UCSD-AML1 (cell line): Measurements from ENCODE around the gene LOXL4.

Experiments
- DNase-seq: peaks from one replicate; lab custom pipeline; 2025; ENCODE audit not compliant: unreplicated experiment; lab: John Stamatoyannopoulos, UW

Gene LOXL4

DNA sequence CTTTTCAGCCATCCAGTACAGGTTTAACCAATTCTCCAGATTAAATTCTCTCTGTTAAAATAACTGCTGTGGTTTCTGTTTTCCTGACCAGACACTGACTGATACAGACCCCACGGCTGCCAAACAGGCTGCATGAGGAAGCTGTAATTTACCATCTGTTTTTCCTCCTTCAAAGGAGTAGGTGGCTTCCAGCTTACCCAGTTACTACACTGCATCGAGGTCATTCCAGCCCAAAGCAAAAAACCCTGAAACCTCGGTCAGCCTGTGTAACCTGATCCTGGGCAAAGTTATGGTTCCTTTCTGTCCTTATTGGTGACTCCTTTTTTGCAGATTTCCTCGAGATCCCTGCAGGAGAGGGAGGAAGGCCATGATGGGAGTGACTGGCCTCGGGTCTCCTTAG is 27.9 kb upstream of the LOXL4 start:
- no peak for DNase-seq

DNA sequence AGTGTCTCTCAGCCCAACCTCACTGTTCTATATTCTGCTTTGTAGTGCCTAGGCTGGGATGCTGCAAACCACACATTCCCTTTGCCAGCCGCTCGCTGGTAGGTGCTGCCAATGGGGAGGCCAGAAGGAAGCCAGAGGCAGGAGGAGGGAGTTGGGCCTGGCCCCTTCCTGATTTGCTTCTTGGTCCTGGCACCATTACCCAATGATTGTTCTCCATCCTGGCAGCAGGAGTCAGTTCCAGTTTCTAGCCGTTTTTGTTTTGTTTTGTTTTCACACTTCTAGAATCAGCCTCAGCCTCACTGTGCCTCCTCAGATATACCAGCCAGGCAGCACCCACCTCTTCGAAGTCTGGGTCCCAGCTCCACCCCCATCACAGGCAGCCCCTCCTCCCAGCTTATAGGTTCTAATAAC is 27.4 kb upstream of the LOXL4 start:
- no peak for DNase-seq

DNA sequence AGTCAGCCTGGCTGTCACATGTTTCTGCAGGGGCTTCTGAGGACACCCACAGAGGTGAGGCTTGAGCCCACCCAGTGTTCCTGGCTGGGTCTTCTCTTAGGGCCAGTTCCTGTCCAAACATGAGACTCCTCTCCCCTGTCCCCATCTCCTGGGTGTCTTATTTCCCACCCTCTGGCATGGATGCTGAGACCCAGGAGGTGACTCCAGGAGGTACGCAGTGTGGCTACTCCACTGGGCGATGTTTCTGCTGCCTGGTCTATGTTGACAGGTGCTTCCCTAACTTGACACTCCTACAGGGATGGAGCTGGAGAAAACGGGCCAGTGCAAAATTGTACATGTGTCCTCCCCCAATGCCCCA is 26.3 kb upstream of the LOXL4 start:
- DNase-seq, result no peak

DNA sequence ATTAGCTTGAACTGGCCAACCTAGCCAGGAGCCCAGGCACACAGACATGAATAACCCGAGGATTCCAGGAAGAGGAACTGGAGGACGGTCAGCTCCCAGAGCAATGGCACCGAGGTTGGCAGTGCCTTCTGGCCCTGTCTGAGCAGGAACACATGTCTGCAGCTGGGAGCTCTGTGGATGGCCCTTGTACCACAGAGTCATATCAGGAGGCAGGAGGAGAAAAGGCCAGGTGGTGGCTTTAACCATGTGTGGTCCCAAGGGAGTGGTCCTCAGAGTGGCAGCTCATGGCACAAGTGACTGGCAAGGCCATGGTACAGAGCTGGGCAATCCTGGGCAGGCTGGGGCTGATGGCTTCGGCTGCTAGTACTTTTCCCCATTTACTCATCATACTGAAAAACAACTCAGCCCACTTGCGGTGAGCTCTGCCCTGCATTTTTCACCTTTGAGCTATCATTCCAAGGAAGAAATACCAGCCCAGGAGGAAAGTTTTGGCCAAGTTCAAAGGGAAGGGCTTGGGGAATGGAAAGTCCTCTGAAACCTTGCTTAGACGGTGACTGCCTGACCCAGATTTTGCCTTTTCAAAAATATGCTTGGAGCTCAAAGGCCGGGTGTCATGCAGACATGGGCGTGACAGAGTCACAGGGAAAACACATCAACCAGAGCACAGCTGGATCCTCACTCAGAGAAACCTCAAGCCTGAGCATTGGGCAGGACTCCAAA is 25.7 kb upstream of the LOXL4 start:
- no peak for DNase-seq

DNA sequence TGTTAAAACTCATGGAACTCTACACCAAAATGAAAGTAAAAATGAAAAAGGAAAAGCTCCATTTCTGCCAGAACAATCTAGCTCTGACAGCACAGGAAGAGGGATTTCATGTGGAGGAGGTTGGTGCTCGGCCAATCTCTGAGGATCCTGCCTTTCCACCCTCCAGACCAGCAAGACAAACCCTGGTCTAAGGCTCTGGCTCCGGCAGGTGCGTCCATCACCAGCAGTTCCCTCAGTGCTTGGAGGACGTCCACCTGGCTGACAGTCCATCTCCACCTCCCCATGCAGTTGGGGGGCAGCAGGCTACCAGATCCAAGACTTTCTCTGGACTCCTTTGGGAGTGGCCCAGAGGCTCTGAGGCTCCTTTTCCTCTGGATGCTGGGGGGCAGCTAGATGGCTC is 25.0 kb upstream of the LOXL4 start:
- DNase-seq, result no peak

DNA sequence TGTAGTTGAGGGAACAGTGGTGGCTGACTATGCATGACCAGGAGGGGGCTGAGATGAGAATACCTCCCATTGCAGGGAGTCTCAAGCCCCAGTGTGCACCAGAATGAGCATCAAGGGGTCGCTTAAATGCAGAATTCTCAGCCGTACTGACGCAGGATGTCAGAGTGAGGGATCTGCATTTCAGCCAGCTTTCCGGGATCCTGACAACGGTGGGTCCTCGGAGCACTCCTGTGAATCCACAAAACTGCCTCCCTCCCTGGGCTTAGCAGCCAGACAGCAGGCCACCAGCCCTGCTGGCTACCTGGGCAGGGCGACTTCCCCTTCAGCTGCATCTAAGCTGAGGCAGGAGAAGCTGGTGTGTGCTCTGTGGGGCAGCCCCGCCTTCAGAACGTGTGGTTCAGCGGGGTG is 21.8 kb upstream of the LOXL4 start:
- DNase-seq, result no peak

DNA sequence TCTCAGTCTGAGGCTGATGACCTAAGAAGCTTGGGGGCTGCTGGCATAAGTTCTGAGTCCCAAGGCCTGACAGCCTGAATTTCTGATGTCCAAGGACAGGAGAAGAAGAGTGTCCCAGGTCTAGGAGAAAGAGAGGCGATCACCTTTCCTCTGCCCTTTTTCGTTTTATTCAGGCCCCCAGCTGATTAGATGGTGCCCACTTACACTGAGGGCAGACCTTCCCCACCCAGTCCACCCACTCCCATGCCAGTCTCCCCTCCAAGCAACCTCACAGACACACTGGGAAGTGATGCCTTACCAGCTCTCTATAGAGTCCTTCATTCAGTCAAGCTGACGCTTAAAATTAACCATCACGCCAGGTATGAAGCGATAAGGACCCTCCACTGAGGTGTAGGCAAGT is 19.3 kb upstream of the LOXL4 start:
- no peak for DNase-seq

DNA sequence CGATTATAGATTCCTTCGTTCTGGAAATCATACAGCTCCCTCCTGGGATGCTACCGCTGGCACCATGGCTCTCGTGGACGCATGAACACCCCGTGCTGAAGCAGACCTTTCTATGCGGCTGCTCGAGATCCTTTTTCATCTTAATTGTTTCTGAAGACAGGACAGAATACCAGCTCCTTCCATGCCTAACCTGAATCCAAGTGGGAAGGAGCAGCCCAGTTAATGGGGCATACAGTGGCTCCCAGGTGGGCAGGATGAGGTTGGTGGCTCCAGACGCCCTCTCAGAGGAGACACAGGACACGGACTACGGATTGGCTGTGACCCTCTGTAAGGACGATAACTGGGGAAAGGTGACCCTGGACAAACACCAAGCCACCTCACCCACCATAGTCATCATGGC is 18.4 kb upstream of the LOXL4 start:
- no peak for DNase-seq

DNA sequence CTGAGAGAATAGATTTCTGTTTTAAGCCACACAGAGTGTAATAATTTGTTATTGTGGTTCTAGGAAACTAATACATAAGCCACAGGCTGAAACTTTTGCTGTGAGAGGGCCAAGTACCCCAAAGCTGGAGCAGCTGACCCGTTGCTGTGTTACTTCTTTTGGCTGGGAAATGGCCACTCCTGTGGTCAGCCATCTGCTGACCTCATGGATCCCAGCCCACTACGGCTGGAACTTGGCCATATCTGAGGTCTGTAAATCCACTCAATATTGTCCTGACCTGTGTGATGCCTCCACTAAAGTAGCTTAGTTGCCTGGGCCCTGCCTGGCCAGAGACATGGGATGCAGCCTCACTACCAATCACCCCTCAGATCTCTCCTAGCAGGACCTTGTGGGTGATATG is 17.4 kb upstream of the LOXL4 start:
- DNase-seq, result no peak

DNA sequence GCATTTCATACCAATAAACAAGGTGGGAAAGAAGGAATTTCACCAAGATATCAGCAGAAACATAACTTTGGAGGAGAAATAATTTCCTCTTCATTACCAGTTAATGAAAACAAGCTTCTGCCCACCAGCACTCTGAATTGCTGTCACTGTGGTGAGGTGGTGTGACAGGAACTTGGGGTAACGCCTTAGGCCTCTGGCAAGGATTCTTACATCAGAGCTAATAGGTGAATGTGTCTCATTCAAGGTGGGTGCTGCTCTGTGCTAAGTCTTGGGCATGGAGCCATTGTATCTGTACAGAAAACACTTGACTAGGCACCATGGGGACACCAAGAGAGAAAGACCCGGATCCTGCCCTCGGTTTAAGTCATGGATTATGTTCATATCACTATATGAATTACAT is 8.3 kb upstream of the LOXL4 start:
- DNase-seq, result no peak

DNA sequence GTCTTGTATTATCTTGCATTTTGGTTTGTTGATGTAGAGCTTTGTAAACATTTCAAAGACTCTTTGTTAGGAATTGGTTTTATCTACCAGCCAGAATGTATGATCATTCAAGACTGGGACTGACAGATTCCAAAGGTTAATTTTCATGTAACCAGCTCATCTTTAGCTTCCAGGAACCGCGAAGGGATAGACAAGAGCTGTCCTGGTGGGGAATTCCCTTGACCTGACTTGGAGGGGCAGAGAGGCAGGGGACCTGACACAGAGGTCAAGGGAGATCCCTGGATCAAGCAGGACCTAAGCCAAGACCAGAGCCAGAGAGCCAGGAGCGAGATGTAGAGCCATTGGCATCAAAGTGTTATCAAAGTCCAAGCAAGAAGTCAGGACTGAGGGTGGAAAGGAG is 6.6 kb upstream of the LOXL4 start:
- no peak for DNase-seq

DNA sequence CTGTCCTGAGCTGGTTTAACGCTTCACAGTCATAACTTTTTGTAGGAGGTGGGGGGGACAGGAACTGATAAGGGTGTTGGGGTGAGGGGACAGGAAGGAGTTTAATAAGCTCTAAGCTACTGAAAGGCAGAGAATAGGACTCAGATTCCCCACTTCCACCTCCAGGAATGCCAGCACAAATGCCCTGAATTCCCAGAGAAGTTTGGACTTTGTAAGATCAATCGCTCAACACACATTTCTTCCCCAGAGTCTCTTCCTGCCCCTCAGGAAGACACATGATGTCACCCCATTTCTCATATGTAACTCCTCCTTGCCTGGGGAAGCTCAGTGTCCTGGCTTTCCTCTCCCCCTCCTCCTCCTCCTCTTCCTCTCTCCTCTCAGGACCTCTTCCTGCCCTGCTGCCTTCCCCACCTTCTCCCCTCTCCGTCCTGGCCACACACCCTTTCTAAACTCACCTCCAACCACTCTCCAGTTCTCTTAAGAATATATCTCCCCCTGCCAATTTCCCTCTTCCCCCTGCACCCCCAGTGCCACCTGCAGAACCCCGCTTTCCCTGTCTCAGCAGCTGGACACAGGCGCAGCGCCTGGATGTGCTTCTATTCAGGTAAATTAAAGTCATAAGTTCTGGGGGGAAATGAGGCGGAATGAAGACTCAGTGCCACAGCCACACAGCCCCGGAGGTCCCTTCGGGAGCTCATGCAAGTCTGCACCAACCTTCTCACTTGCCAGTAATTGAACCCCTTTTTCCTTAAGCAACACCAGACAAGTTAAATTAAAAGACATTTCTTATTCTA is 5.3 kb upstream of the LOXL4 start:
- DNase-seq, result no peak

DNA sequence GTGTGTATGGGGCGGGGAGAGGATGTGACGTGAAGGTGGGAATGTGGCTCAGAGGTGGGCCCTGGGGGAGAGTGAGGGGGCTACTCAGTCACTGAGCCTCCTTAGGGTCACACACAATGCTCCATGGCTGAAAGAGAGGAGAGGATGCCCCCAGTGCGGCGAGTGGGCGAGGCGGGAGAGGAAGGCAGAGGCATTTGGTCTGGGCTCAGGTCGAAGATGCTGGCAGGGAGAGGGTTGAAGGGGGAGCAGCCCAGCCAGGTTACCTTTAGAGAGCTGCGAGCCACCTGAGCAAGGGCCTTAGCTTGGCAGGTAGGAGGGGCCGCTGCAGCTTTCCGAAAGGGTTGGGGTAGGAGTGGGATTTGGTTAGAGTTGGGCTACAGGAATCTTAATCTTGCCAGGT is 4.7 kb upstream of the LOXL4 start:
- DNase-seq, result no peak

DNA sequence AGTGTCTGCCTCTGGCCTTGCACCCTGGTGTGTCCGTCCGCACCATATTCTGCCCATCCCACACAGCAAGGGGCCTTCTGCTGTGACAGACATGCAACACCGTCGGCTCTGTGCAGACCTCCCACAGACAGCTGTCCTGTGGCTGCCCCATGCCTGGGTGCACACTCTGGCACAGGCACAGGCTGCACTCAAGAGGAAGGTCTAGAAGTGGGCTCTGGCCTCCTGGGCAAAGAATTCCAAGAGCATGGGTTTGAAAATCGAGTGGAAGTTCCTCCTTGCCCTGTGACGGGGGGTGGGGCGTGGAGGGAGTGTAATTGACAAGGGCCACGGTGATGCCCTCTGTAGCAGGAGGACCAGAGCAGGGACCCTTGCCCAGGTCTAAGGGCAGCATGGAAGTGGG is 4.3 kb upstream of the LOXL4 start:
- DNase-seq, result no peak

DNA sequence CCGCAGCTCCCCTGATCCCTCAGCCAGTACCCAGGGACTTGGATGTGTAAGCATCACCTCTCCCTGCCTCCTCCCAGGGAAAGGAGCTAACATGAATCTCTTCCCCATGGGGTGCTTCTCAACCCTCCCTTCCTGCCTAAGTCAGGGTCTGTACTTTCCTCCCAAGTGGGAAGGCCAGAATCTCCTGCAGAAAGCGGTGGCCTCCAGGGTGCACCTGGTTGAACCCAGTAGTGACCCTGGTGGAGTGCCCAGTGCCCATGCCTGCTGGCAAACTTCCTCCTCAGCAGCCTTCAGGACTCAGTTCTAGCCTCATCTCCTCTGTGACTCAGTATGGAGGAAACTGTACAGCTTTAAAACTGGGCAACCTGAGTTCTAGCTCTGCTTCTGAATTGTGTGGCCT is 2.8 kb upstream of the LOXL4 start:
- no peak for DNase-seq

DNA sequence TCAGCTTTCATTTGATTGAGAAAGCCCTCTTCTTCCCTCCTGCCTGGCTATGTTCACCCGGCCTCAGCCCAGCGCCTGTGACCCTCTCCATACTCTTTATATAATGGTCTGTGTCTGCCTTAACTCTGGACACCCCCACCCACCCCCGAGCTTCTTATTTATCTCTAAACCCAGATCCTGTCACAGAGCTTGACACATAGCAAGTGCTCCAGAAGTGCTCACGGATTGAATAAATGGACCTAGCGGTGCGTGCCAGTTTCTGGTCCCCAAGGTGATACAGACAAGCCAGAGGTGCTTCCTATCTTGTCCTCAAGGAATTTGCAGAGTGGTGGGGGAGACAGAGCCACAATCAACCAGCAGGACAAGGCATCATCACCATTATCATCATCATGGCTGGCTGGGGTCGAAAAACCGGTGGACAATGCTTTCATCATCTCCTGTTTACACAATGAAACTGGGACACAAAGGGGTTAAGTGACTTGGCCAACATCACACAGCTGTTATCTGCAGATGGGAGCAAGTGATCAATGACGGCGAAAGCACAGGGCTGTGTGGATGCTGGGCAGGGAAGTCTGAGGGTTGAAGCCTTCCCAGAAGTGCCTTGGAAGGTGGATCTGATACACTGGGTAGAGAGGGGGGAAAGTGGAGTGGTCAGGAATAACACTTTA is 2.2 kb upstream of the LOXL4 start:
- DNase-seq, result no peak

DNA sequence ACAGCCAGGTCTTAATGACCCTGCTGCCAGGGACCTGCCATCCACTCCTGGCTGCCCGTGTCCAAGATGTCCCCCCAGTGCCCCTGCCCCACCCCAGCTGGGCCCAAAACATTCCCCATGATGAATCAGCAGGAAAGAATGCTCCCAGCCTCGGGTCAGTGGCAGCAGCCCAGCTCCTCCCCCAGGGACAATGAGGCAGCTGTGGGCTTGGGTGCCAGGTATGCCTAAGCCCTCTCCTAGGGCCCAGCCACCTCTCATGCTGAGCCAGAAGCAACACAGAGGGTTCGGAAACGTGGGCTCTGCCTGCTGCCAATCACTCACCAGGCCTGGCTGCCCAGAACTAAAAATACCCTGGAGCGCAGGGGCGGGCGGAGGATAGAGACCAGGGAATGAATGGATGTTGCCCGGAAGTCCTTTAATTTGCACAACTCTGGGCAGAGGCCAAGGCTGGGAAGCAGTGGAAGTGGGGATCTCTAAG is 1.5 kb upstream of the LOXL4 start:
- DNase-seq, result no peak

DNA sequence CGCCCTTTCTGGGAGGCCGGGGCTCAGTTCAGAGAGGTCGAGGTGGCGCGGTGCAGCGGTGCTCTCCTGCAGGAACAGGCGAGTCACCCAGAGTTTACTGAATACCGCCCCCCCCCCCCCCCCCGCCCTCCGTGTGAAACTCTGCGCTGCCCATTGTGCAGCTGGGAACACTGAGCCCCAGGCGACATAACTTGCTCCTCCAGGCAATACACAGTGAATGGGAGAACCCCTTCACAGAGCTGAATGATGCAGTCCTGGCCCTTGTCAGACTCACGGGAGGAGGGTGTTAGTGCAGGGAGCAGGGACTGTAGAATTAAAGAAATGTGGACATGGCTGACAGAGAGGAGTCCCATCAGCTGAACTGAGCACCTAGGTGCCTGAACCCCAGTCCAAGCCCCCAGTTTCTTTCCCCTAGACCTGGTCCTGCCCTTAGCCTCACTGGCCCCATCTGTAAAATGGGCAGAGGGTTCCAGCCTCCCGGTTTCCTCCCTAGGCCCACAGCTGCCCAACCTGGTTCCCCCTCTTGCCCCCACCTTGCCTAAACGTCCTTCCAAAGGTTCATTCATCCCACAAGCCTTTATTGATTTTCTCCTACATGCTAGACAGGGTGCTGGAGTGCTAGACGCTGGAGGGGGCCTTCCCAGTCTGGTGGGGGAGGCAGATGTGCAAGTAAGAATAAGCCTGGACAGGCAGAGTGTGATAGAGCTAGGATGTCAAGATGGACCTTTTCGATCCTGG is 869 bp upstream of the LOXL4 start:
- no peak for DNase-seq

DNA sequence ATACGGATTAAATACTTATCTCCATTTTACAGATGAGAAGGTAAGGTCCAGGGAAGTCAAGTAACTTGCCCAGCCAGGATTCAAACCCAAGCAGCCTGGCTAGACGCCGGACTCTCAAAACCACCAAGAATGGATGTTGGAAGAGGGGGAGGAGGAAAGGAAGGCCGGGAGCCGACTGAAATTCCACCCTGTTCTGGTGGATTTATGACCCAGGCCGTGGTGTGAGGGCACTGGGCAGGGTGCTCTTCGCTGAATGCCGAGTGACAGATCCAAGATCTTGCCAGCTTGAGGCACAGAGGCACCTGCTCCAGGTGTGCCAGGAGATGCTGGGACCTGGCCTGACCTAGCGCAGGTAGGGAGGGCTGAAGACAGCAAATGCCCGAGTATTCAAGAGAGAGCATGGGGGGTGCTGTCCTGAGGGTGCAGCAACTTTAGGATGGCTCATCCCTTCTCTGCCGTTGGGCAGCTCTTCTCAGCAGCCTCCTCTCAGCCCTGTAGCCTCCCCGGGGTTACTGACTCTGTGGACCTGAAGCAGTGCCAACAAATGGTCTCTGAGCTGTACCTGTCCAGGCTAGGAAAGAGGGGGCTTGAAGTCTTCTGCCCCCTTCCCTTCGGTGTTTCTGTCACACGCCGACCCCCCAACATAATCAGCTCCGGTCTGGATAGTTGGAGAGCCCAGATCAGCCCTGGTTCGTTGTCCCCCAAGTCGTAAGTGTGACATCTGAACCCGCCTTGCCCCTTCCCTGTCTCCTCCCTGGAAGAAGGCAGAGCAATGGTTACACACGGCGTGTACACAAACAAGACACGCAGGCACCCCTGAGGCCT is 713 bp downstream of the LOXL4 start:
- DNase-seq, result no peak

DNA sequence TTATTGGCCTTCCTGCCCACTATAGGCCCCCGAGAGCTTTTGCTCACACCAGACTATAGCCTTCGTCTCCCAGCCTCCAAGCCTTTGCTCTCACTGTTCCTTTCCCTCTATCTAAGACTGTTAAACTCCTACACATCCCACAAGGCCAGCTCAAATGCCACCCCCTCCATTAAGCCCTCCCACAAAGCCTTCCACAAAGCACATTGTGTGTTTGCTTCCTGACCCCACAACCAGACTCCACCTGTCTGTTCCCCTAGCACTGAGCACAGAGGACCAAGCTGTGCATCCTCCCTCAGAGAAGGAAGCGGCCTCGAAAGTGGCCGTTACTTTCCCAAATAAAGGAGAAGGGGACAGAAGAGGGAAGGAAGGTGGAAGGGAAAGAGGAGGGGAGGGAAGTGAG is 1.3 kb downstream of the LOXL4 start:
- no peak for DNase-seq
